LHCN-M2 (cell line): ENCODE data around the gene JARID2. TPM values are rescaled to one million over a fixed set of nuclear protein-coding genes. Genes with fewer than 3 reads are reported as not detected.

ENCODE experiments used
- DNase-seq: peaks from one replicate; pipeline ENCODE4 v3.0.0-alpha.2; 2012; ENCODE audit warnings: low read depth
- total RNA-seq: library from RNA; depleted of rRNA; stranded (reverse); fragments of >200 nt; gene quantifications from 2 replicates; pipeline ENCODE4 v1.2.3, GENCODE V29; 2014

JARID2 gene
- total RNA-seq, 1 experiment from 2014 or later, result 3.8 TPM

GRCh38 chr6:15504581-15505350, 258.9 kb downstream of the JARID2 start:
- DNase-seq, result peak; percentile 96

DNA sequence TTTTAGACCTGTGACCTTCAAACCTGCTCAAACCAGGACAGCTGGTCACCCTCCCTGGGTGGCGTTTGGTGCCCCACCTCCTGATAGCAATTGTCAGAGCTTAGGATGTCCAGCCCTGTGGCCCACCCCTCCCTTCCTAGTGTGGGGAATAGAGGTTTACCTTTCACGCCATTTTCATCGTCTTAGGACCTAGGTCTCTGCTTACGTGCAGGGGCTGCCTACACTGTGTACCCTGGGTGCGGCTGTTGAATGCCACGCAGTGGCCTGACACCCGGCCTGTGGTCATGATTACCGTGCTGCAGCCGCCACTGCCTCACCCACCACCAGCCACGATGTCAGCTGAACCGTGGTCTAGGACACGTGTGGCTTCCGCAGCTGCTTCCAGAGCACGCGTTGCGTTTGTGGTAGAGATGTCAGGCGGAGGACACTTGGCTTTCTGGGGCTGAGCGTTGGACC, 259.6 kb downstream of the JARID2 start:
- DNase-seq, result peak; percentile 25

- no peak for DNase-seq
These were observed 260.2 kb downstream of the JARID2 start for GRCh38 chr6:15506066-15506465.

DNA sequence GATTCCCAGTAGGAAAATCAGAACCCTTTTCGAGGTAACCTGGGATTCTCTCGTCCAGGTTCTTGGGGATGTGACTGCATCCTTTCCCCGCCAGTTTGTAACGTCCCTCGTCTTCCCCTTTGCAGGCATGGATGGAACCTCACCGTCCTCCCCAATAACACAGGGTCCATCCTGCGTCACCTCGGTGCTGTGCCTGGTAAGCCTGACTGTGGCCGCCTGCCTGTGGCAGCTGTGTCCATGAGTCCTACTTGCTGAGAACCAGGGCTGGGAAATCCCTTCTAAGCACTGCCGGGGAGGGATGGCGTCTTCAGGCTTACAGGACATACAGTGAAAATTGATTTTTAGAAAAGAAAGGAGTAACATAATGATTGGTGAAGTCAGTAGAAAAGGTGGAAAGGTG, 261.4 kb downstream of the JARID2 start:
- no peak for DNase-seq

- no peak for DNase-seq
These were observed 261.9 kb downstream of the JARID2 start for GRCh38 chr6:15507746-15508145.

DNA sequence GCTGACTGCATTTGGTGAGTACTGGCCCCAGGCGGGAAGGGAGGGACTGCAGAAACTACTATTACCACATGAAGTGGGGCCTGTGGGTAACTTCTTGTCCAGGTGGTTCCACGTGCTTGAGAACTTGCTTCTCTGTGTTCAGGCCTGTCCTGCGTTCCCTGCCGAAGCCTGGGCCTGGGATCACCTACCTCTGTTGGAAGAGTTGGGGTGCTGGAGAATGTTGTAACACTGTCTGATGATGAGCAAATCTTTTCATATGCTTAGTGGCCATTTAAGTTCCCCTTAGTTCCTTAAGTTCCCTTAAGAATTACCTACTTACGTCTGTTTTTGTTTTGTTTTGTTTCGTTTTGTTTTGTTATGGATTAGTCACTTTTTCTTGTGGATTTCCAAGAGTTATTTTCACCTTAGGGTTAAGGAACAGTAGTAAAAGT, 262.6 kb downstream of the JARID2 start:
- DNase-seq, result no peak

DNA sequence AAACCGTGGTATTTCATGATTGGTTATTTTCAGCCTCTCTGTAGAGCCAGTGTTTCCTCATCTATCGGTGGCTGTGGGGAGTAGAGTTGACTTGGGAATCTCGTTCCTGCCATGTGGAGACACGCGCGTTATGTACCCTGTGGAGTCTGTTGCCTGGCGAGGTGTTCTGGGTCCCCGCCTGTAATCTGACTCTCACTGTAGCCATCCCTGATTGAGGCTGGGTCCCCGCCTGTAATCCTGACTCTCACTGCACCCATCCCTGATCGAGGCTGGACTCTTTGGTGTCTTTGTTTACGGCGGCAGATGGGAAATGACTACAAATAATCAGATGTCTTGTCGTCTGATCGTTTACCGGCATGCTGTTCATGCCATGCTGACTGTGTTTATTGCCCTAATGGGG, 263.1 kb downstream of the JARID2 start:
- no peak for DNase-seq

GRCh38 chr6:15509335-15509933, 263.6 kb downstream of the JARID2 start:
- no peak for DNase-seq

- no peak for DNase-seq
These were observed 264.3 kb downstream of the JARID2 start for GRCh38 chr6:15510121-15510520.

- DNase-seq, result no peak
These were observed 264.8 kb downstream of the JARID2 start for GRCh38 chr6:15510536-15511247.

- DNase-seq, result no peak
These were observed 265.6 kb downstream of the JARID2 start for GRCh38 chr6:15511248-15512125.

DNA sequence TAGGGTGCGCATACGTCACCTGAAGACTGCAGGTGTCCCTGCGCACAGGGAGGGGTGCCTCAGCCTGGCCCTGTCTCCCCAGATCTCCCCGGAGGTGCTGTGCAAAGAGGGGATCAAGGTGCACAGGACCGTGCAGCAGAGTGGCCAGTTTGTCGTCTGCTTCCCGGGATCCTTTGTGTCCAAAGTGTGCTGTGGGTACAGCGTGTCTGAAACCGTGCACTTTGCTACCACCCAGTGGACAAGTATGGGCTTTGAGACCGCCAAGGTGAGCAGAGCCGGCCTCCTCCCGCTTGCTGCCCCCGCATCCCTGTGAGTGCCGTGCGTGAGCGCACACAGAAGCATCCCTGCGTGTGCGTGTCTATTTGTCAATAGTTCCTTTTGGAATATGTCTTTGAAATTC, 266.3 kb downstream of the JARID2 start:
- DNase-seq, result no peak

- DNase-seq, result no peak
These were observed 266.9 kb downstream of the JARID2 start for GRCh38 chr6:15512721-15513120.

DNA sequence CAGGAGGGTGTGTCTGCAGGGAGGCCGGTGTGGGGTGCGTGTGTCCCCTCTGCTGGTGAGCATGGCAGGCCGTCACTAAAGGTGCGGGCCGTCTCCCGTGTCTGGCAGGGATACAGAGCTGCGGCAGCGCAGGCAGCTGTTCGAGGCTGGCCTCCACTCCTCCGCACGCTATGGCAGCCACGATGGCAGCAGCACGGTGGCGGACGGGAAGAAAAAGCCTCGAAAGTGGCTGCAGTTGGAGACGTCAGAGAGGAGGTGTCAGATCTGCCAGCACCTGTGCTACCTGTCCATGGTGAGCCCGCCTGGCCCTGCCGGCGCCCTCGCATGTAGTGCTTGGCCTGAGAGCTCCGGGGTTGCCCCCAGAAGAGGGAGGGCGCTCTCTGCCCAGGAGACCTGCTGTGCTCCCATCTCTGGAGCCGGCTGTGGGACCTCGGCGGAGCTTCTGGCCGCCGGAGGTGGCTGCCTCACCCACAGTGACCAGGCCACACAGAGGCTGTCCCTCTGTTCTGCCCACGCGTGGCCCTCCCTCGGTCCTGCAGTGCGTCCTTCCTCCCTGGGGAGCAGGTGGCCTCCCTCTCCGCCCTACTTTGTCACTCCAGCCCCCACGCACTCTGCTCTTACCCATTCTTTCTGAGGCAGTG, 267.4 kb downstream of the JARID2 start:
- DNase-seq, result no peak

DNA sequence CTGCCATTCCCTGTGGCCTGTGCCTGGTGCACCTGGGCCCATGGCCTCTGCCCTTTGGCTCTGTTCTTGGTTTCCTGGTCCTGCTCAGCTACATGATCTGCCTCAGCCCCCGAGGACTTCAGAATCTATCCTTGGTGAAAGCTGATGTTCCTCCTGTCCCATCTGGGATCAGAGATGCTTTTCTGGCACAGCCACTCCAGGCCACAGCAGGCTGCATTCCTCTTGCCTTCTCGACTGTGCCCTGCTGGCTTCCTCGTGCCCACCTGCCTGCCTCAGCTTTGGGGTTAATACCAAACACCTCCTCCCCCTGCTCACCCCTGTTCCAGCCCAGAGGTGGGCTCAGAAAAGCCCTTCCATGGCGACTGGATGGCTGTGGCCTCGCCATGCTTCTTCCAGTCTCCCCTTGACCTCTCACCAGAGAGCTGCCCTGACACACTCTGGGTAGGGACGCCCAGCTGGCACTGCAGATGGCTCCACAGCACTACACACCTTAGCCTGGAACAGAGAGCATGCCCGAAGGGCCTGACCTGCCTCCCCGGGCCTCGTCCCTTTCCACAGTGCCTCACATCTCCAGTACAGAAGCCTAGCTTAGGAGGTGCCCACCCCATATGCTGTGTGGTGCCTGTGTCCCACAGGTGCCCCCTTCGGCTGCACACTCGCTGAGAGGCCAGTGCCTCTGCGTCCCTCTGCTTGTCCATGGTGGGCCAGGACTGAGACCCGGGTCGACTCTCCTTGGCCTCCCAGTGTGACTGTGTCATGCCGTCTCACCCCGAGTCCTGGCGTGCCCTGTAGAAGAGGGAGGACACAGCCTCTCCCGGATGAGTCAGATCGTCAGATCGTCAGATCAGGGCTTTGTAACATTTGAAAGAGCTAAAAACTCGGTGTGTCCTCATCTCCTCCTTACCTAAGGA, 268.2 kb downstream of the JARID2 start:
- no peak for DNase-seq

- no peak for DNase-seq
These were observed 269.4 kb downstream of the JARID2 start for GRCh38 chr6:15515226-15515625.

GRCh38 chr6:15515660-15516375, 269.9 kb downstream of the JARID2 start:
- DNase-seq, result no peak

- no peak for DNase-seq
These were observed 270.5 kb downstream of the JARID2 start for GRCh38 chr6:15516378-15516777.

DNA sequence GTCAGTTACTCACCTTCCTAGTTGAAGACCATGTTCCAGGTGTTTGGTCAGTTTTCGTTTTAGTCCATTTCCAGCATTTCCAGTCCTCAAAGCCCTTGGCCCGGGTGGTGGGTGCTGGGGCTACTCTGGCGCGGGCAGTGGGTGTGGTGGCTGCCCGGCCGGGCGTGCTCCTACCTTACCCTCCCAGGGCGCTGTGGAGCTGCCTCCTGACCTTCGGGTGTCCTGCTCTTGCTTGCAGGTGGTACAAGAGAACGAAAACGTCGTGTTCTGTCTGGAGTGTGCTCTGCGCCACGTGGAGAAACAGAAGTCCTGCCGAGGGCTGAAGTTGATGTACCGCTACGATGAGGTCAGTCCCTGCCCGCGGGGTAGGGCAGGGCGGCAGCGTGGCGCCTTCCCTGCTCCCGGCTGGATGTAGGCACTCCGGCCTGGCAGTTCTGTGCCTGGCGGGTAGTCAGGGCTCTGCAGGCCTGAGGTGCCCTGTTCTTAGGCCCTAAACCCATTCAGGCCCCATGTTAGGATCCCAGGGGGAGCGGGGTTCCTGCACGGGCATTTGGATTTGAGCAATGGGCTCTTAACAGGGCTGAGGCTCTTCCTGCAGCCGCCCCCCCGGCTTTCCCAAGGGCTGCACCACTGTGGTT, 271.2 kb downstream of the JARID2 start:
- DNase-seq, result no peak
